GM23338 (cell line): ENCODE measurements around the gene DOCK2. TPM values are rescaled to one million over a fixed set of nuclear protein-coding genes. Genes with fewer than 3 reads are reported as not detected.
A peak's percentile ranks its signal among the peaks of the same experiment; 100 is the strongest.

Source experiments
- ATAC-seq: fragments of 200-7000 bp; cut with Tn5 transposase; 3 replicates; pipeline ENCODE4 v1.9.1; 2020
- DNase-seq: peaks from one replicate; pipeline ENCODE4 v3.0.0-alpha.2; 2015; ENCODE audit warnings: low spot score
- H2AFZ ChIP-seq: fragments of 200-600 bp; sonication (generic); 2 replicates; pipeline ENCODE4 v1.8.0; 2016; ENCODE audit warnings: antibody characterized with exemption, mild to moderate bottlenecking, moderate library complexity
- H3F3A ChIP-seq: fragments of 200-600 bp; sonication (generic); replicated peaks from 2 replicates; pipeline ENCODE4 v1.8.0; 2017; ENCODE audit warnings: antibody characterized with exemption, mixed run types, low read depth
- H3K27ac ChIP-seq: fragments of 200-600 bp; sonication (generic); 2 replicates; pipeline ENCODE4 v1.6.1; 2016; ENCODE audit warnings: low read depth
- H3K27me3 ChIP-seq: fragments of 200-600 bp; sonication (generic); 2 replicates; pipeline ENCODE4 v1.8.0; 2016; ENCODE audit warnings: mild to moderate bottlenecking, mixed run types, moderate library complexity; ENCODE audit not compliant: insufficient read depth
- H3K36me3 ChIP-seq: fragments of 200-600 bp; sonication (generic); 2 replicates; pipeline ENCODE4 v1.8.0; 2016; ENCODE audit warnings: mild to moderate bottlenecking; ENCODE audit not compliant: insufficient read depth
- H3K4me1 ChIP-seq: fragments of 200-600 bp; sonication (generic); 2 replicates; pipeline ENCODE4 v1.8.0; 2016; ENCODE audit warnings: mild to moderate bottlenecking, moderate library complexity; ENCODE audit not compliant: insufficient read depth
- H3K4me2 ChIP-seq: fragments of 200-600 bp; sonication (generic); 2 replicates; pipeline ENCODE4 v1.7.1; 2017; ENCODE audit warnings: mixed run types
- H3K4me3 ChIP-seq: fragments of 200-600 bp; sonication (generic); 2 replicates; pipeline ENCODE4 v1.6.1; 2016; ENCODE audit warnings: mixed run types
- H3K79me2 ChIP-seq: fragments of 200-600 bp; sonication (generic); replicated peaks from 2 replicates; pipeline ENCODE4 v1.8.0; 2017; ENCODE audit warnings: mild to moderate bottlenecking; ENCODE audit not compliant: insufficient read depth
- H3K9me2 ChIP-seq: fragments of 200-600 bp; sonication (generic); 2 replicates; pipeline ENCODE4 v1.8.0; 2017; ENCODE audit not compliant: insufficient read depth
- H4K20me1 ChIP-seq: fragments of 200-600 bp; sonication (generic); replicated peaks from 2 replicates; pipeline ENCODE4 v1.8.0; 2017; ENCODE audit warnings: mild to moderate bottlenecking; ENCODE audit not compliant: insufficient read depth
- H3K27ac Mint-ChIP-seq: 2 replicates; pipeline ENCODE4 v1.8.0; 2020; ENCODE audit warnings: inconsistent platforms, mild to moderate bottlenecking, moderate library complexity, mixed read lengths
- H3K27me3 Mint-ChIP-seq: 3 replicates; pipeline ENCODE4 v1.8.0; 2022; ENCODE audit warnings: low read depth, mild to moderate bottlenecking, moderate library complexity, mixed read lengths, inconsistent platforms; ENCODE audit not compliant: insufficient read depth, poor library complexity
- H3K36me3 Mint-ChIP-seq: 3 replicates; pipeline ENCODE4 v1.8.0; 2021; ENCODE audit warnings: low read depth, mild to moderate bottlenecking, inconsistent platforms, moderate library complexity, mixed read lengths
- H3K4me1 Mint-ChIP-seq: 3 replicates; pipeline ENCODE4 v1.8.0; 2020; ENCODE audit warnings: mild to moderate bottlenecking, inconsistent platforms, mixed read lengths
- H3K4me3 Mint-ChIP-seq: 3 replicates; pipeline ENCODE4 v1.8.0; 2021; ENCODE audit warnings: moderate library complexity, mild to moderate bottlenecking, inconsistent platforms, mixed read lengths
- H3K9me3 Mint-ChIP-seq: 3 replicates; pipeline ENCODE4 v1.8.0; 2020; ENCODE audit warnings: moderate library complexity, mild to moderate bottlenecking, inconsistent platforms, mixed read lengths
- EZH2 ChIP-seq: fragments of 200-600 bp; sonication (generic); IDR thresholded peaks from one replicate; pipeline ENCODE4 v1.8.0; 2017; ENCODE audit warnings: antibody characterized with exemption, mild to moderate bottlenecking, low read depth; ENCODE audit not compliant: unreplicated experiment
- JUNB ChIP-seq: IDR thresholded peaks from one replicate; pipeline ENCODE4 v1.6.1; 2016; ENCODE audit warnings: antibody characterized with exemption; ENCODE audit not compliant: unreplicated experiment
- POLR2AphosphoS5 ChIP-seq: IDR thresholded peaks from 2 replicates; pipeline ENCODE4 v1.6.1; 2016; ENCODE audit warnings: antibody characterized with exemption, low read depth
- ZNF114 ChIP-seq: fragments of 250-450 bp; sonication (Bioruptor Pico); IDR thresholded peaks from 2 replicates; pipeline ENCODE4 v1.5.0; 2020; ENCODE audit warnings: mild to moderate bottlenecking, moderate library complexity
- polyA plus RNA-seq: library from polyadenylated mRNA; unstranded; fragments of >200 nt; fragmentation: Nextera tagmentation; extraction: Ambion mirVana; gene quantifications from 2 replicates; pipeline ENCODE4 v1.2.1, GENCODE V29; 2016
- total RNA-seq: library from RNA; depleted of rRNA; stranded (reverse); fragments of >200 nt; shearing (Covaris generic); gene quantifications from 2 replicates; pipeline ENCODE4 v1.2.3, GENCODE V29; 2014
- TF ChIP-seq, protein P1 (sequence below): IDR thresholded peaks from 2 replicates; pipeline ENCODE4 v1.6.1; 2016; ENCODE audit warnings: antibody characterized with exemption
- TF ChIP-seq, protein P2 (sequence below), 2 experiments: fragments of 200-600 bp in 1 of 2; sonication (generic) in 1 of 2; conservative IDR thresholded peaks; 2 replicates each; pipeline versions ENCODE4 v1.5.1 to v1.6.1; 2016 to 2017; ENCODE audit warnings: antibody characterized with exemption in 2 of 2, low read depth in 2 of 2, mild to moderate bottlenecking in 2 of 2, moderate library complexity in 1 of 2
- TF ChIP-seq, protein P3 (sequence below): fragments of 250-450 bp; sonication (Bioruptor Pico); IDR thresholded peaks from 2 replicates; pipeline ENCODE4 v1.5.0; 2020; ENCODE audit warnings: mild to moderate bottlenecking, moderate library complexity

Gene DOCK2
- total and polyA plus RNA-seq, 2 experiments from 2014 or later: 3.7 to 9.4 TPM

DNA sequence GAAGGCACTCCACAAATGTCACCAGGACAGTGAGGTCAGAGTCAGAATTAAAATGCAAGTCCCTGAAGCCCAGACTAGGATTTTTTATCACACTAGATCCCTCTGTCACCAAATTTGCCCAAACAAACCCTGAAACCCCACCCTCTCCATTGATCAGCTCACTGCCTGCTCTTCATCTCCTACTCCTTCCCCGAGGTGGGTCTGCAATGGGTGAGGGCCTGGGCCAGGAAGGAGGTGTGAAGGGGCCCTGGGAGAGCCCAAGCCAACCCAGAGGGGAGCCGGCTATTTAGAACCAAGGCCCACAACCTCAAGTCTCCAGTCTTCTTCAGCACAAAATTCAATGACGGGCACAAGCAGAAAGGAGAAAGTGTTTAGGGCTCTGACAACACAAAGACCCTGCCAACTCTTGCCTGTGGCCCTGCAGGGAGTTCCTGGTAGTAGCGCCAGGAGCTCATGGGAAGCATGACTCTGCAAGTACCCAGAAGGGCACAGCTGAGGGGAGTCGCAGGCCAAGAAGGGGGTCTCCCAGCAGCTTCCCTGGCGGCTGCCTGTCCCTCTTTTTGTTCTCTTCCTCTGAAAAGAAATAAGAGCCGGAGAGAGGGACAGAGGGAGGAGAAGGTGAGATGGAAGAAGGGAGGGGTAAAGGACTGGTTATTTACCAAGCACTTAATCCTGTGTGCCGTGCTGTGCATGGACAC lies 474.2 kb downstream of the DOCK2 start:
- no peak overlapping the region for H3K4me3 ChIP-seq
- no peak for TF ChIP-seq EZH2
- TF ChIP-seq, protein P1, sequence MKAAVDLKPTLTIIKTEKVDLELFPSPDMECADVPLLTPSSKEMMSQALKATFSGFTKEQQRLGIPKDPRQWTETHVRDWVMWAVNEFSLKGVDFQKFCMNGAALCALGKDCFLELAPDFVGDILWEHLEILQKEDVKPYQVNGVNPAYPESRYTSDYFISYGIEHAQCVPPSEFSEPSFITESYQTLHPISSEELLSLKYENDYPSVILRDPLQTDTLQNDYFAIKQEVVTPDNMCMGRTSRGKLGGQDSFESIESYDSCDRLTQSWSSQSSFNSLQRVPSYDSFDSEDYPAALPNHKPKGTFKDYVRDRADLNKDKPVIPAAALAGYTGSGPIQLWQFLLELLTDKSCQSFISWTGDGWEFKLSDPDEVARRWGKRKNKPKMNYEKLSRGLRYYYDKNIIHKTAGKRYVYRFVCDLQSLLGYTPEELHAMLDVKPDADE: no peak
- TF ChIP-seq, protein P2, sequence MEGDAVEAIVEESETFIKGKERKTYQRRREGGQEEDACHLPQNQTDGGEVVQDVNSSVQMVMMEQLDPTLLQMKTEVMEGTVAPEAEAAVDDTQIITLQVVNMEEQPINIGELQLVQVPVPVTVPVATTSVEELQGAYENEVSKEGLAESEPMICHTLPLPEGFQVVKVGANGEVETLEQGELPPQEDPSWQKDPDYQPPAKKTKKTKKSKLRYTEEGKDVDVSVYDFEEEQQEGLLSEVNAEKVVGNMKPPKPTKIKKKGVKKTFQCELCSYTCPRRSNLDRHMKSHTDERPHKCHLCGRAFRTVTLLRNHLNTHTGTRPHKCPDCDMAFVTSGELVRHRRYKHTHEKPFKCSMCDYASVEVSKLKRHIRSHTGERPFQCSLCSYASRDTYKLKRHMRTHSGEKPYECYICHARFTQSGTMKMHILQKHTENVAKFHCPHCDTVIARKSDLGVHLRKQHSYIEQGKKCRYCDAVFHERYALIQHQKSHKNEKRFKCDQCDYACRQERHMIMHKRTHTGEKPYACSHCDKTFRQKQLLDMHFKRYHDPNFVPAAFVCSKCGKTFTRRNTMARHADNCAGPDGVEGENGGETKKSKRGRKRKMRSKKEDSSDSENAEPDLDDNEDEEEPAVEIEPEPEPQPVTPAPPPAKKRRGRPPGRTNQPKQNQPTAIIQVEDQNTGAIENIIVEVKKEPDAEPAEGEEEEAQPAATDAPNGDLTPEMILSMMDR (conservative IDR thresholded peaks at IDR 0.05; ENCODE audit: low read depth in 2 of 2): no peak
- TF ChIP-seq ZNF114 (CRISPR knock-in tag): no peak
- TF ChIP-seq, protein P3, sequence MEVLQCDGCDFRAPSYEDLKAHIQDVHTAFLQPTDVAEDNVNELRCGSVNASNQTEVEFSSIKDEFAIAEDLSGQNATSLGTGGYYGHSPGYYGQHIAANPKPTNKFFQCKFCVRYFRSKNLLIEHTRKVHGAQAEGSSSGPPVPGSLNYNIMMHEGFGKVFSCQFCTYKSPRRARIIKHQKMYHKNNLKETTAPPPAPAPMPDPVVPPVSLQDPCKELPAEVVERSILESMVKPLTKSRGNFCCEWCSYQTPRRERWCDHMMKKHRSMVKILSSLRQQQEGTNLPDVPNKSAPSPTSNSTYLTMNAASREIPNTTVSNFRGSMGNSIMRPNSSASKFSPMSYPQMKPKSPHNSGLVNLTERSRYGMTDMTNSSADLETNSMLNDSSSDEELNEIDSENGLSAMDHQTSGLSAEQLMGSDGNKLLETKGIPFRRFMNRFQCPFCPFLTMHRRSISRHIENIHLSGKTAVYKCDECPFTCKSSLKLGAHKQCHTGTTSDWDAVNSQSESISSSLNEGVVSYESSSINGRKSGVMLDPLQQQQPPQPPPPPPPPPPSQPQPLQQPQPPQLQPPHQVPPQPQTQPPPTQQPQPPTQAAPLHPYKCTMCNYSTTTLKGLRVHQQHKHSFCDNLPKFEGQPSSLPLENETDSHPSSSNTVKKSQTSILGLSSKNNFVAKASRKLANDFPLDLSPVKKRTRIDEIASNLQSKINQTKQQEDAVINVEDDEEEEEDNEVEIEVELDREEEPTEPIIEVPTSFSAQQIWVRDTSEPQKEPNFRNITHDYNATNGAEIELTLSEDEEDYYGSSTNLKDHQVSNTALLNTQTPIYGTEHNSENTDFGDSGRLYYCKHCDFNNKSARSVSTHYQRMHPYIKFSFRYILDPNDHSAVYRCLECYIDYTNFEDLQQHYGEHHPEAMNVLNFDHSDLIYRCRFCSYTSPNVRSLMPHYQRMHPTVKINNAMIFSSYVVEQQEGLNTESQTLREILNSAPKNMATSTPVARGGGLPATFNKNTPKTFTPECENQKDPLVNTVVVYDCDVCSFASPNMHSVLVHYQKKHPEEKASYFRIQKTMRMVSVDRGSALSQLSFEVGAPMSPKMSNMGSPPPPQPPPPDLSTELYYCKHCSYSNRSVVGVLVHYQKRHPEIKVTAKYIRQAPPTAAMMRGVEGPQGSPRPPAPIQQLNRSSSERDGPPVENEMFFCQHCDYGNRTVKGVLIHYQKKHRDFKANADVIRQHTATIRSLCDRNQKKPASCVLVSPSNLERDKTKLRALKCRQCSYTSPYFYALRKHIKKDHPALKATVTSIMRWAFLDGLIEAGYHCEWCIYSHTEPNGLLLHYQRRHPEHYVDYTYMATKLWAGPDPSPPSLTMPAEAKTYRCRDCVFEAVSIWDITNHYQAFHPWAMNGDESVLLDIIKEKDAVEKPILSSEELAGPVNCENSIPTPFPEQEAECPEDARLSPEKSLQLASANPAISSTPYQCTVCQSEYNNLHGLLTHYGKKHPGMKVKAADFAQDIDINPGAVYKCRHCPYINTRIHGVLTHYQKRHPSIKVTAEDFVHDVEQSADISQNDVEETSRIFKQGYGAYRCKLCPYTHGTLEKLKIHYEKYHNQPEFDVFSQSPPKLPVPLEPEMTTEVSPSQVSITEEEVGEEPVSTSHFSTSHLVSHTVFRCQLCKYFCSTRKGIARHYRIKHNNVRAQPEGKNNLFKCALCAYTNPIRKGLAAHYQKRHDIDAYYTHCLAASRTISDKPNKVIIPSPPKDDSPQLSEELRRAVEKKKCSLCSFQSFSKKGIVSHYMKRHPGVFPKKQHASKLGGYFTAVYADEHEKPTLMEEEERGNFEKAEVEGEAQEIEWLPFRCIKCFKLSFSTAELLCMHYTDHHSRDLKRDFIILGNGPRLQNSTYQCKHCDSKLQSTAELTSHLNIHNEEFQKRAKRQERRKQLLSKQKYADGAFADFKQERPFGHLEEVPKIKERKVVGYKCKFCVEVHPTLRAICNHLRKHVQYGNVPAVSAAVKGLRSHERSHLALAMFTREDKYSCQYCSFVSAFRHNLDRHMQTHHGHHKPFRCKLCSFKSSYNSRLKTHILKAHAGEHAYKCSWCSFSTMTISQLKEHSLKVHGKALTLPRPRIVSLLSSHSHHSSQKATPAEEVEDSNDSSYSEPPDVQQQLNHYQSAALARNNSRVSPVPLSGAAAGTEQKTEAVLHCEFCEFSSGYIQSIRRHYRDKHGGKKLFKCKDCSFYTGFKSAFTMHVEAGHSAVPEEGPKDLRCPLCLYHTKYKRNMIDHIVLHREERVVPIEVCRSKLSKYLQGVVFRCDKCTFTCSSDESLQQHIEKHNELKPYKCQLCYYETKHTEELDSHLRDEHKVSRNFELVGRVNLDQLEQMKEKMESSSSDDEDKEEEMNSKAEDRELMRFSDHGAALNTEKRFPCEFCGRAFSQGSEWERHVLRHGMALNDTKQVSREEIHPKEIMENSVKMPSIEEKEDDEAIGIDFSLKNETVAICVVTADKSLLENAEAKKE (CRISPR knock-in tag): no peak
- no peak for TF ChIP-seq POLR2AphosphoS5
- no peak for TF ChIP-seq JUNB
- DNase-seq (no peak), ATAC-seq (no peak)
- H3K4me2 ChIP-seq: no peak overlapping the region
- H2AFZ ChIP-seq: peak overlapping the region; percentile 69
- H3K4me1 ChIP-seq: peaks cover 12% of the 10 kb centered on the region
- peaks cover 6% of the 10 kb centered on the region; the same call in 1 of the 2 replicates for H3K9me2 ChIP-seq
- H3F3A ChIP-seq: no peaks in the 10 kb centered on the region
- H3K27me3 ChIP-seq: no peaks in the 10 kb centered on the region
- H3K9me3 Mint-ChIP-seq: peaks cover 19% of the 10 kb centered on the region
- peaks cover 13% of the 10 kb centered on the region for H3K36me3 Mint-ChIP-seq
- no peaks in the 10 kb centered on the region for H4K20me1 ChIP-seq
- no peak overlapping the region for H3K27ac Mint-ChIP-seq
- H3K79me2 ChIP-seq: no peaks in the 10 kb centered on the region
- H3K4me1 Mint-ChIP-seq: peaks cover 22% of the 10 kb centered on the region
- H3K27me3 Mint-ChIP-seq: peaks cover 14% of the 10 kb centered on the region
- no peak overlapping the region for H3K4me3 Mint-ChIP-seq
- no peak overlapping the region for H3K27ac ChIP-seq
- H3K36me3 ChIP-seq: no peaks in the 10 kb centered on the region
